ENCODE data around the gene R3HDM2. TPM values are rescaled to one million over a fixed set of nuclear protein-coding genes. Genes with fewer than 3 reads are reported as not detected.

Gene R3HDM2
- total RNA-seq, 1 experiment from 2014 or later = 34.7 TPM

- TF ChIP-seq ATF3 (CRISPR knock-in tag; conservative IDR thresholded peaks at IDR 0.05) = no peak
- no peak for TF ChIP-seq PREB (CRISPR knock-in tag; IDR thresholded peaks at IDR 0.05; ENCODE audit: borderline replicate concordance)
- no peak for TF ChIP-seq ZNF532 (CRISPR knock-in tag; IDR thresholded peaks at IDR 0.05; ENCODE audit: borderline replicate concordance)
These were observed 176.2 kb downstream of the R3HDM2 start (continued) for GRCh38 chr12:57254506-57255280.

GRCh38 chr12:57250956-57251355 is 179.9 kb downstream of the R3HDM2 start, which contains the start of gene STAC3:
Gene STAC3 (minus strand): TSS chr12:57251187. CDS start chr12:57249636, 1,551 bp downstream.
- CTCF ChIA-PET = interaction anchor here (0.8 to 18.5 kb wide), 17 partner anchors 8 to 209 kb away, joined by 3 to 660 read pairs (median 6); partner anchors contain the start of genes GLI1, INHBE and SHMT2
- H3K4me1 Mint-ChIP-seq = peaks cover 40% of the 10 kb centered on the region
- POLR2A ChIA-PET = interaction anchor here (1.2 kb wide), 1 partner anchor 204 kb away, joined by 4 read pairs; the partner anchor contains the start of gene INHBE
- ATAC-seq (no peak), DNase-seq (ENCODE audit: low spot score) (no peak)
- no peaks in the 10 kb centered on the region for H3K27me3 Mint-ChIP-seq (ENCODE audit: low read depth)
- no peak within 1 kb of the TSS for H3K27ac Mint-ChIP-seq
- H3K9me3 Mint-ChIP-seq = no peaks in the 10 kb centered on the region
- H3K4me3 Mint-ChIP-seq = no peak within 1 kb of the TSS
- no peaks in the 10 kb centered on the region for H3K36me3 Mint-ChIP-seq
- TF ChIP-seq PREB (CRISPR knock-in tag; IDR thresholded peaks at IDR 0.05; ENCODE audit: borderline replicate concordance) (no peak), ZNF425 (CRISPR knock-in tag; conservative IDR thresholded peaks at IDR 0.05) (no peak), ZNF317 (CRISPR knock-in tag; IDR thresholded peaks at IDR 0.05; ENCODE audit: borderline replicate concordance, low read depth) (no peak), NFE2L1 (CRISPR knock-in tag; IDR thresholded peaks at IDR 0.05) (no peak), GABPB1 (CRISPR knock-in tag; IDR thresholded peaks at IDR 0.05) (no peak), GRHL2 (CRISPR knock-in tag; IDR thresholded peaks at IDR 0.05; ENCODE audit: insufficient replicate concordance, severe bottlenecking) (no peak), IRF2 (CRISPR knock-in tag; IDR thresholded peaks at IDR 0.05; ENCODE audit: borderline replicate concordance, low read depth) (no peak), TCF7 (CRISPR knock-in tag; IDR thresholded peaks at IDR 0.05; ENCODE audit: low read depth) (no peak), ZNF532 (CRISPR knock-in tag; IDR thresholded peaks at IDR 0.05; ENCODE audit: borderline replicate concordance) (no peak), HMGXB4 (CRISPR knock-in tag; IDR thresholded peaks at IDR 0.05) (no peak), E2F1 (CRISPR knock-in tag; IDR thresholded peaks at IDR 0.05) (no peak)

Measured in WTC11 (cell line).